Adrenal gland (tissue), 5 donors: ENCODE measurements around the gene PSMA8.

Experiments
- POLR2A ChIP-seq, 2 donors: fragments of 450-650 bp; IDR thresholded peaks; one replicate each; pipeline ENCODE4 v1.6.1; 2017; ENCODE audit warnings: antibody characterized with exemption in 2 of 2, mild to moderate bottlenecking in 2 of 2, moderate library complexity in 1 of 2
- TF ChIP-seq, protein P1 (sequence below), 6 experiments: fragments of 450-650 bp in 4 of 6; fragments of 200-600 bp in 2 of 6; sonication (generic) in 1 of 6; IDR thresholded peaks; 1 replicate in 5 of 6; 2 replicates in 1 of 6; pipeline versions ENCODE4 v1.5.1 to v1.8.0; 2016 to 2021; ENCODE audit warnings: antibody characterized with exemption in 6 of 6, mild to moderate bottlenecking in 2 of 6, moderate library complexity in 1 of 6
- donor health status: DM: no; HTN: no; CAD: no.

DNA sequence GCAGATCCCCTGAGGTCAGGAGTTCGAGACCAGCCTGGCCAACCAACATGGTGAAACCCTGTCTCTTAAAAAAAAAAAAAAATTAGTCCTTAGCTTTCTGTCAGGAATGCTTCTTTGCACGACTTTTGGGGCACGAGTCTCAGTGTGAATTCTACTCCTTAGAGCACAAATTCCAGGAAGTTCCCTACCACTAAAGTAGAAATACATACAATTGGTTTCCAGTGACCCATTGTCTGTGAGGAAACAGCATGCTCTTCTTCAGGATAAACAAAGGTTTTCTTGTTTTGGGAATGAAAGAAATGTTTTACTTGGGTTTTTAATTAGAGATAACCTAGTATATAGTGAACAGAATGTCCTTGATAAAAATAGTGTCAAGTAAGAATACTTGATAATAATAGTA lies 23.7 kb downstream of the PSMA8 start:
- no peak for TF ChIP-seq POLR2A (IDR thresholded peaks at IDR 0.05)
- TF ChIP-seq, protein P1, sequence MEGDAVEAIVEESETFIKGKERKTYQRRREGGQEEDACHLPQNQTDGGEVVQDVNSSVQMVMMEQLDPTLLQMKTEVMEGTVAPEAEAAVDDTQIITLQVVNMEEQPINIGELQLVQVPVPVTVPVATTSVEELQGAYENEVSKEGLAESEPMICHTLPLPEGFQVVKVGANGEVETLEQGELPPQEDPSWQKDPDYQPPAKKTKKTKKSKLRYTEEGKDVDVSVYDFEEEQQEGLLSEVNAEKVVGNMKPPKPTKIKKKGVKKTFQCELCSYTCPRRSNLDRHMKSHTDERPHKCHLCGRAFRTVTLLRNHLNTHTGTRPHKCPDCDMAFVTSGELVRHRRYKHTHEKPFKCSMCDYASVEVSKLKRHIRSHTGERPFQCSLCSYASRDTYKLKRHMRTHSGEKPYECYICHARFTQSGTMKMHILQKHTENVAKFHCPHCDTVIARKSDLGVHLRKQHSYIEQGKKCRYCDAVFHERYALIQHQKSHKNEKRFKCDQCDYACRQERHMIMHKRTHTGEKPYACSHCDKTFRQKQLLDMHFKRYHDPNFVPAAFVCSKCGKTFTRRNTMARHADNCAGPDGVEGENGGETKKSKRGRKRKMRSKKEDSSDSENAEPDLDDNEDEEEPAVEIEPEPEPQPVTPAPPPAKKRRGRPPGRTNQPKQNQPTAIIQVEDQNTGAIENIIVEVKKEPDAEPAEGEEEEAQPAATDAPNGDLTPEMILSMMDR (IDR thresholded peaks at IDR 0.05): no peak
